ENCODE measurements around the gene SGSH.

DNA sequence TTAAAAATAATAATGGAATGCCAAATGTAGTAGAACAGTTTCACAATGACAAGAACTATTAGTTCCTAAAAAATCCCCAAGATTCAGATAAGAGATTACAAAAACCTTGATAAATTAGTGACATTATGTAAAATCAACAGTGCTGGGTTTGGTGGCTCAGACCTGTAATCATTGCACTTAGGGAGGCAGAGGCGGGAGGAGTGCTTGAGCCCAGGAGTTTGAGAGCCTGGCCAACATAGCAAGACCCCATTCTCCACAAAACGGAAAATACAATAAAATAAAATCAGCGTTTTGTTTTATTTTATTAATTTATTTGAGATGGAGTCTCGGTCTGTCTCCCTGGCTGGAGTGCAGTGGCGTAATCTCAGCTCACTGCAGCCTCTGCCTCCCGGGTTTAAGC lies 46.2 kb downstream of the SGSH start:
- no peak for TF ChIP-seq EZH2 (IDR thresholded peaks at IDR 0.05)
- TF ChIP-seq, protein P1, sequence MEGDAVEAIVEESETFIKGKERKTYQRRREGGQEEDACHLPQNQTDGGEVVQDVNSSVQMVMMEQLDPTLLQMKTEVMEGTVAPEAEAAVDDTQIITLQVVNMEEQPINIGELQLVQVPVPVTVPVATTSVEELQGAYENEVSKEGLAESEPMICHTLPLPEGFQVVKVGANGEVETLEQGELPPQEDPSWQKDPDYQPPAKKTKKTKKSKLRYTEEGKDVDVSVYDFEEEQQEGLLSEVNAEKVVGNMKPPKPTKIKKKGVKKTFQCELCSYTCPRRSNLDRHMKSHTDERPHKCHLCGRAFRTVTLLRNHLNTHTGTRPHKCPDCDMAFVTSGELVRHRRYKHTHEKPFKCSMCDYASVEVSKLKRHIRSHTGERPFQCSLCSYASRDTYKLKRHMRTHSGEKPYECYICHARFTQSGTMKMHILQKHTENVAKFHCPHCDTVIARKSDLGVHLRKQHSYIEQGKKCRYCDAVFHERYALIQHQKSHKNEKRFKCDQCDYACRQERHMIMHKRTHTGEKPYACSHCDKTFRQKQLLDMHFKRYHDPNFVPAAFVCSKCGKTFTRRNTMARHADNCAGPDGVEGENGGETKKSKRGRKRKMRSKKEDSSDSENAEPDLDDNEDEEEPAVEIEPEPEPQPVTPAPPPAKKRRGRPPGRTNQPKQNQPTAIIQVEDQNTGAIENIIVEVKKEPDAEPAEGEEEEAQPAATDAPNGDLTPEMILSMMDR (IDR thresholded peaks at IDR 0.05) = no peak

Measured in neural progenitor cell (in vitro differentiated cells).